ENCODE data around the gene TFDP2. TPM values are rescaled to one million over a fixed set of nuclear protein-coding genes. Genes with fewer than 3 reads are reported as not detected.

TFDP2 gene
- total RNA-seq, 1 experiment from 2014 or later = 76.0 TPM

DNA sequence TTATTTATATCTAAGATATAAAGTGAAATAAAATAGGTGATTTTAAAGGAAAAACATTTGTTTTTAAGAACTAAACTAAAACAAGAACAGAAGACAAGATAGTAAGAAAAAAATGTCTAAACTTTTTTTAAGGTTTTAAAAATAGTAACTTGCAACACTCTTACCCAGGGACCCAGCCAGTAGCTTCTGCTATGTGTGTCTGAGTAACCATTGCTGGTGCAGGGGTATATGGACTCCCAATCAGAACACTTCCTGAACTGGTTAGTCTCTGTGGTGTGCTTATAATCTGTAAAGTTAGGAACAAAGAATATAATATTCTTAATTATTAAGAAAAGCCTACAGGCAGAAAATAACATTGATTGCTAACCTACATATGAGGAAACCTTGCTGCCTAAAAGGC, 154.5 kb downstream of the TFDP2 start:
- Histone ChIP-seq H2BK120ac (ENCODE audit: low read depth, low read length, poor library complexity, severe bottlenecking) (no peak overlapping the region), H3K14ac (ENCODE audit: insufficient read depth, low read length) (no peak overlapping the region), H3K9me3 (ENCODE audit: control insufficient read depth, low read depth, low read length) (no peaks in the 10 kb centered on the region), H4K91ac (ENCODE audit: insufficient read length, low read depth, low read length) (no peak overlapping the region), H4K20me1 (ENCODE audit: control insufficient read depth, insufficient read depth, insufficient read length) (no peaks in the 10 kb centered on the region), H2BK20ac (ENCODE audit: low read depth, low read length, poor library complexity, severe bottlenecking) (no peak overlapping the region), H3K9ac (ENCODE audit: extremely low read depth, insufficient read length, low read length) (no peak overlapping the region), H3K56ac (ENCODE audit: insufficient read length, low read depth, low read length) (no peak overlapping the region), H3K4me2 (ENCODE audit: insufficient read depth, insufficient read length, low read length) (no peak overlapping the region), H4K5ac (ENCODE audit: insufficient read length, low read depth, low read length) (no peak overlapping the region), H3K4me1 (ENCODE audit: insufficient read depth, low read length) (0 out of 2 replicates have a peak, but pooled peaks cover 2% of the 10 kb centered on the region), H3K27me3 (ENCODE audit: insufficient read depth, low read length) (no peaks in the 10 kb centered on the region), H3K23me2 (ENCODE audit: insufficient read length, low read depth, low read length, poor library complexity, severe bottlenecking) (no peaks in the 10 kb centered on the region), H3K4ac (ENCODE audit: low read depth, low read length) (no peak overlapping the region), H2BK5ac (ENCODE audit: insufficient read length, low read length) (no peak overlapping the region), H4K8ac (replicated peaks; ENCODE audit: insufficient read length, low read depth, low read length) (no peak overlapping the region), H2BK12ac (ENCODE audit: insufficient read length, low read depth, low read length) (no peak overlapping the region), H3K27ac (ENCODE audit: insufficient read length, low read depth, low read length) (no peak overlapping the region), H2BK15ac (ENCODE audit: low read depth, low read length) (no peak overlapping the region), H3K23ac (ENCODE audit: insufficient read length, low read depth, low read length) (no peak overlapping the region), H2AK5ac (ENCODE audit: insufficient read length, low read length) (no peak overlapping the region), H3K79me2 (ENCODE audit: insufficient read depth, low read length) (no peaks in the 10 kb centered on the region), H3K18ac (ENCODE audit: insufficient read length, low read depth, low read length) (no peak overlapping the region), H3K79me1 (ENCODE audit: insufficient read depth, low read depth, low read length, poor library complexity, severe bottlenecking) (peaks cover 2% of the 10 kb centered on the region), H3T11ph (ENCODE audit: low read length) (no peak overlapping the region), H2AFZ (ENCODE audit: low read length) (no peak overlapping the region)
- Mint-ChIP-seq H3K27ac (no peak overlapping the region), H3K36me3 (ENCODE audit: insufficient read depth in 1 of 3, low read depth in 3 of 3) (peaks cover under 1 to 26% (median 19%) of the 10 kb centered on the region in 3 experiments; a peak in 6 of 7 replicates), H3K27me3 (ENCODE audit: low read depth) (no peaks in the 10 kb centered on the region), H3K9me3 (no peaks in the 10 kb centered on the region), H3K4me3 (no peak overlapping the region), H3K4me1 (peaks cover 11 to 14% of the 10 kb centered on the region in 2 experiments)
- no peak for DNase-seq
- TF ChIP-seq, protein P1, sequence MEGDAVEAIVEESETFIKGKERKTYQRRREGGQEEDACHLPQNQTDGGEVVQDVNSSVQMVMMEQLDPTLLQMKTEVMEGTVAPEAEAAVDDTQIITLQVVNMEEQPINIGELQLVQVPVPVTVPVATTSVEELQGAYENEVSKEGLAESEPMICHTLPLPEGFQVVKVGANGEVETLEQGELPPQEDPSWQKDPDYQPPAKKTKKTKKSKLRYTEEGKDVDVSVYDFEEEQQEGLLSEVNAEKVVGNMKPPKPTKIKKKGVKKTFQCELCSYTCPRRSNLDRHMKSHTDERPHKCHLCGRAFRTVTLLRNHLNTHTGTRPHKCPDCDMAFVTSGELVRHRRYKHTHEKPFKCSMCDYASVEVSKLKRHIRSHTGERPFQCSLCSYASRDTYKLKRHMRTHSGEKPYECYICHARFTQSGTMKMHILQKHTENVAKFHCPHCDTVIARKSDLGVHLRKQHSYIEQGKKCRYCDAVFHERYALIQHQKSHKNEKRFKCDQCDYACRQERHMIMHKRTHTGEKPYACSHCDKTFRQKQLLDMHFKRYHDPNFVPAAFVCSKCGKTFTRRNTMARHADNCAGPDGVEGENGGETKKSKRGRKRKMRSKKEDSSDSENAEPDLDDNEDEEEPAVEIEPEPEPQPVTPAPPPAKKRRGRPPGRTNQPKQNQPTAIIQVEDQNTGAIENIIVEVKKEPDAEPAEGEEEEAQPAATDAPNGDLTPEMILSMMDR (conservative IDR thresholded peaks at IDR 0.05) = no peak
